ENCODE results near the gene RPH3AL.
"Not testable (repeated sequence)": the region's sequence is repeated elsewhere in the genome, so short reads cannot be mapped to it uniquely, and the experiment has no call there.

Gene RPH3AL

GRCh38 chr17:378068-378467 lies 25.5 kb upstream of the RPH3AL start:
- Histone ChIP-seq H3K9me3 (ENCODE audit: severe bottlenecking) (no peaks in the 10 kb centered on the region), H3K27ac (no peak overlapping the region), H3K36me3 (no peaks in the 10 kb centered on the region), H3K27me3 (ENCODE audit: insufficient read depth, low read depth, severe bottlenecking) (no peaks in the 10 kb centered on the region), H3K4me3 (ENCODE audit: low read depth, low read length) (no peak overlapping the region)
- DNase-seq = no peak
- no peak for TF ChIP-seq CTCF (IDR thresholded peaks at IDR 0.05; ENCODE audit: low read depth, low read length)

GRCh38 chr17:376936-377863 lies 24.6 kb upstream of the RPH3AL start:
- Histone ChIP-seq H3K4me3 (ENCODE audit: low read depth, low read length) (no peak overlapping the region), H3K9me3 (ENCODE audit: severe bottlenecking) (no peaks in the 10 kb centered on the region), H3K27me3 (ENCODE audit: insufficient read depth, low read depth, severe bottlenecking) (no peaks in the 10 kb centered on the region), H3K27ac (no peak overlapping the region), H3K36me3 (no peaks in the 10 kb centered on the region)
- no peak for TF ChIP-seq CTCF (IDR thresholded peaks at IDR 0.05; ENCODE audit: low read depth, low read length)
- no peak for DNase-seq

- Histone ChIP-seq H3K4me3 (ENCODE audit: low read depth, low read length) (no peak overlapping the region), H3K9me3 (ENCODE audit: severe bottlenecking) (peaks cover 2% of the 10 kb centered on the region), H3K36me3 (no peaks in the 10 kb centered on the region), H3K27me3 (ENCODE audit: insufficient read depth, low read depth, severe bottlenecking) (no peaks in the 10 kb centered on the region), H3K27ac (no peak overlapping the region)
- TF ChIP-seq CTCF (IDR thresholded peaks at IDR 0.05; ENCODE audit: low read depth, low read length) = no peak
- no peak for DNase-seq
Observed at GRCh38 chr17:373613-374230, 21.1 kb upstream of the RPH3AL start.

GRCh38 chr17:372157-373152 lies 19.8 kb upstream of the RPH3AL start:
- Histone ChIP-seq H3K36me3 (no peaks in the 10 kb centered on the region), H3K4me3 (ENCODE audit: low read depth, low read length) (peak overlapping the region; percentile 31), H3K27ac (peak overlapping the region; percentile 48), H3K27me3 (ENCODE audit: insufficient read depth, low read depth, severe bottlenecking) (no peaks in the 10 kb centered on the region), H3K9me3 (ENCODE audit: severe bottlenecking) (peaks cover 2% of the 10 kb centered on the region)
- DNase-seq = peak; percentile 49
- no peak for TF ChIP-seq CTCF (IDR thresholded peaks at IDR 0.05; ENCODE audit: low read depth, low read length)

- H3K27ac ChIP-seq = no peak overlapping the region
- H3K9me3 ChIP-seq (ENCODE audit: severe bottlenecking) = peaks cover 2% of the 10 kb centered on the region
- TF ChIP-seq CTCF (IDR thresholded peaks at IDR 0.05; ENCODE audit: low read depth, low read length) = no peak
- DNase-seq = no peak
- H3K36me3 ChIP-seq = no peaks in the 10 kb centered on the region
- no peak overlapping the region for H3K4me3 ChIP-seq (ENCODE audit: low read depth, low read length)
- H3K27me3 ChIP-seq (ENCODE audit: insufficient read depth, low read depth, severe bottlenecking) = no peaks in the 10 kb centered on the region
Observed at GRCh38 chr17:371583-371982, 19.0 kb upstream of the RPH3AL start.

- not testable (repeated sequence) for DNase-seq; H3K36me3 ChIP-seq; H3K9me3 ChIP-seq (ENCODE audit: severe bottlenecking); H3K27me3 ChIP-seq (ENCODE audit: insufficient read depth, low read depth, severe bottlenecking); H3K4me3 ChIP-seq (ENCODE audit: low read depth, low read length); H3K27ac ChIP-seq
Observed at GRCh38 chr17:367656-368055, 15.0 kb upstream of the RPH3AL start.

GRCh38 chr17:366657-367615 lies 14.3 kb upstream of the RPH3AL start:
- H3K4me3 ChIP-seq (ENCODE audit: low read depth, low read length); DNase-seq; H3K27ac ChIP-seq; H3K36me3 ChIP-seq; H3K27me3 ChIP-seq (ENCODE audit: insufficient read depth, low read depth, severe bottlenecking); H3K9me3 ChIP-seq (ENCODE audit: severe bottlenecking): not testable (repeated sequence)
